SK-N-SH treated with all-trans-retinoic acid at 6 μM for 48 hours (cell line): Measurements from ENCODE around the gene DLG1.

ENCODE experiments used
- CREB5 ChIP-seq: fragments of 250-450 bp; sonication (Bioruptor Pico); IDR thresholded peaks from 2 replicates; pipeline ENCODE4 v1.5.1; 2020; ENCODE audit warnings: low read depth, mild to moderate bottlenecking, moderate library complexity
- ISL1 ChIP-seq: fragments of 250-450 bp; sonication (Bioruptor Pico); IDR thresholded peaks from 2 replicates; pipeline ENCODE4 v2.1.2; 2022; ENCODE audit warnings: mild to moderate bottlenecking, moderate library complexity
- POU6F1 ChIP-seq: fragments of 250-450 bp; sonication (Bioruptor Pico); IDR thresholded peaks from 2 replicates; pipeline ENCODE4 v1.8.0; 2021; ENCODE audit warnings: low read depth, mild to moderate bottlenecking, moderate library complexity, borderline replicate concordance
- TCF4 ChIP-seq: fragments of 250-450 bp; sonication (Bioruptor Pico); IDR thresholded peaks from 2 replicates; pipeline ENCODE4 v1.8.0; 2021; ENCODE audit warnings: mild to moderate bottlenecking, moderate library complexity, borderline replicate concordance
- TSHZ2 ChIP-seq: fragments of 250-450 bp; sonication (Bioruptor Pico); IDR thresholded peaks from 2 replicates; pipeline ENCODE4 v1.5.0; 2020; ENCODE audit warnings: mild to moderate bottlenecking, moderate library complexity
- ZNF70 ChIP-seq: fragments of 450-650 bp; formaldehyde crosslinking; IDR thresholded peaks from 2 replicates; pipeline ENCODE4 v1.5.0; 2020; ENCODE audit warnings: mild to moderate bottlenecking, moderate library complexity
- ZNF8 ChIP-seq: fragments of 450-650 bp; formaldehyde crosslinking; IDR thresholded peaks from 2 replicates; pipeline ENCODE4 v1.5.0; 2020; ENCODE audit warnings: mild to moderate bottlenecking, moderate library complexity
- TF ChIP-seq, protein P1 (sequence below): fragments of 250-450 bp; sonication (Bioruptor Pico); IDR thresholded peaks from 2 replicates; pipeline ENCODE4 v1.5.1; 2021; ENCODE audit warnings: mild to moderate bottlenecking, moderate library complexity
- TF ChIP-seq, protein P2 (sequence below): fragments of 250-450 bp; sonication (Bioruptor Pico); IDR thresholded peaks from 2 replicates; pipeline ENCODE4 v1.8.0; 2020; ENCODE audit warnings: mild to moderate bottlenecking, moderate library complexity, borderline replicate concordance

DNA sequence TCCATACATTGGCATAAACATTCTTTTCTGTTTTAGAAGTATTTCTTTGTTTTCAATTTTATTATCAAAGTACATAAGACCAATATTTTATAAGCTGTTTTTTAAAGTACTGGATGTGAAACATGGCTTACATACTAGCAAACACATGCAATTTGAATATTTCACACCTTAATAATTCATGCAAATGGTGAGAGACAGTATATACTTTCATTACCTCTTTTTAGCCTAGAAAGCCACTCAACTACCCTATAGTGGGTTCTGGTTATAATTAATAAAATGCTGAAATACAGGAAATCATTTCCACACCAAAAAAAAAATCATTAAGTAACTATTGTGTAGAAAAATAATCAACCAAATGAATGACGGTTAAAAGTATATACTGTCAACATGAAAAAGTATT lies 230.3 kb downstream of the DLG1 start:
- no peak for TF ChIP-seq TSHZ2
- no peak for TF ChIP-seq ZNF8 (CRISPR knock-in tag)
- TF ChIP-seq, protein P1, sequence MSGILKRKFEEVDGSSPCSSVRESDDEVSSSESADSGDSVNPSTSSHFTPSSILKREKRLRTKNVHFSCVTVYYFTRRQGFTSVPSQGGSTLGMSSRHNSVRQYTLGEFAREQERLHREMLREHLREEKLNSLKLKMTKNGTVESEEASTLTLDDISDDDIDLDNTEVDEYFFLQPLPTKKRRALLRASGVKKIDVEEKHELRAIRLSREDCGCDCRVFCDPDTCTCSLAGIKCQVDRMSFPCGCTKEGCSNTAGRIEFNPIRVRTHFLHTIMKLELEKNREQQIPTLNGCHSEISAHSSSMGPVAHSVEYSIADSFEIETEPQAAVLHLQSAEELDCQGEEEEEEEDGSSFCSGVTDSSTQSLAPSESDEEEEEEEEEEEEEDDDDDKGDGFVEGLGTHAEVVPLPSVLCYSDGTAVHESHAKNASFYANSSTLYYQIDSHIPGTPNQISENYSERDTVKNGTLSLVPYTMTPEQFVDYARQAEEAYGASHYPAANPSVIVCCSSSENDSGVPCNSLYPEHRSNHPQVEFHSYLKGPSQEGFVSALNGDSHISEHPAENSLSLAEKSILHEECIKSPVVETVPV: no peak
- TF ChIP-seq TCF4 (CRISPR knock-in tag): no peak
- TF ChIP-seq, protein P2, sequence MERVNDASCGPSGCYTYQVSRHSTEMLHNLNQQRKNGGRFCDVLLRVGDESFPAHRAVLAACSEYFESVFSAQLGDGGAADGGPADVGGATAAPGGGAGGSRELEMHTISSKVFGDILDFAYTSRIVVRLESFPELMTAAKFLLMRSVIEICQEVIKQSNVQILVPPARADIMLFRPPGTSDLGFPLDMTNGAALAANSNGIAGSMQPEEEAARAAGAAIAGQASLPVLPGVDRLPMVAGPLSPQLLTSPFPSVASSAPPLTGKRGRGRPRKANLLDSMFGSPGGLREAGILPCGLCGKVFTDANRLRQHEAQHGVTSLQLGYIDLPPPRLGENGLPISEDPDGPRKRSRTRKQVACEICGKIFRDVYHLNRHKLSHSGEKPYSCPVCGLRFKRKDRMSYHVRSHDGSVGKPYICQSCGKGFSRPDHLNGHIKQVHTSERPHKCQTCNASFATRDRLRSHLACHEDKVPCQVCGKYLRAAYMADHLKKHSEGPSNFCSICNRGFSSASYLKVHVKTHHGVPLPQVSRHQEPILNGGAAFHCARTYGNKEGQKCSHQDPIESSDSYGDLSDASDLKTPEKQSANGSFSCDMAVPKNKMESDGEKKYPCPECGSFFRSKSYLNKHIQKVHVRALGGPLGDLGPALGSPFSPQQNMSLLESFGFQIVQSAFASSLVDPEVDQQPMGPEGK (CRISPR knock-in tag): no peak
- no peak for TF ChIP-seq CREB5 (CRISPR knock-in tag)
- no peak for TF ChIP-seq POU6F1 (CRISPR knock-in tag)
- no peak for TF ChIP-seq ISL1 (CRISPR knock-in tag)
- no peak for TF ChIP-seq ZNF70 (CRISPR knock-in tag)
